ENCODE data around the gene CNN1.
"Not testable (repeated sequence)": the region's sequence is repeated elsewhere in the genome, so short reads cannot be mapped to it uniquely, and the experiment has no call there.

Gene CNN1

GRCh38 chr19:11597202-11598102, 58.8 kb downstream of the CNN1 start, which contains the start of gene ZNF627:
Gene ZNF627, plus strand, starts transcription at chr19:11597483. Its CDS starts 145 bp downstream, at chr19:11597628.
- in situ Hi-C loops (cut with HindIII; ENCODE audit: low sequenced_read_pairs): no loop called here

DNA sequence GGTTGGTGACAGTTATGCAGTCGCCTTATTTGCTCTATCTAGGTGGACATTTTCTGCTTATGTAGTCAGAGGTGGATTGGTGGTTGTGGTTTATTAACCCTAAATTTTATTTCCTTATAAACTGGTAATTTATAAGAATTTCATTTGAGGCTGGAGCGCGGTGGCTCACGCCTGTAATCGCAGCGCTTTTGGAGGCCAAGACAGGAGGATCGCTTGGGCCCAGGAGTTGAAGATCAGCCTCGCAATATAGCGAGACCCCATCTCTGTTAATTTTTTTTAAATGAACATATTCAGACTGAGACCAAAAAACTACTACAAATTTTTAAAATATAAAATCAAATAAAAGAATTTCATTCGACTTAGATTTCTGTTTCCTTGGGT, 59.4 kb downstream of the CNN1 start:
- in situ Hi-C loops (cut with HindIII; ENCODE audit: low sequenced_read_pairs): no loop called here

GRCh38 chr19:11598746-11599145, 60.1 kb downstream of the CNN1 start:
- in situ Hi-C loops (cut with HindIII; ENCODE audit: low sequenced_read_pairs): no loop called here

DNA sequence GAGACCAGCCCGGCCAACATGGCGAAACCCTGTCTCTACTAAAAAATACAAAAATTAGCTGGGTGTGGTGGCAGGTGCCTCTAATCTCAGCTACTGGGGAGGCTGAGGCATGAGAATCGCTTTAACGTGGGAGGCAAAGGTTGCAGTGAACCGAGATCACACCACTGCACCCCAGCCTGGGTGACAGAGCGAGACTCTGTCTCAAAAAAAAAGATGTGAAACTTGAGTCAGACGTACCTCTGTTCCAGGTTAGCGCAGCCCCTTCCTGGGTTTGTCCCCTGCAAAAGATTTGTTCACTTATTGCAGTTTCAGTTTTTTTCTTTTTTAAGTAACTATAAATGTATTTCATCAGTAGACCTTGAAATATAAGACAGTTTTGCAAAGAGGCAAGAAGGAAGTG, 61.1 kb downstream of the CNN1 start:
- in situ Hi-C loops (cut with HindIII; ENCODE audit: low sequenced_read_pairs): not testable (repeated sequence)
